Chondrocyte (in vitro differentiated cells): ENCODE results near the gene COA1. TPM values are rescaled to one million over a fixed set of nuclear protein-coding genes. Genes with fewer than 3 reads are reported as not detected.
"Not testable (repeated sequence)": the region's sequence is repeated elsewhere in the genome, so short reads cannot be mapped to it uniquely, and the experiment has no call there.

Experiments
- DNase-seq: peaks from one replicate; pipeline ENCODE4 v3.0.0; 2021; ENCODE audit warnings: mixed read lengths, low spot score
- H3K27ac Mint-ChIP-seq: one replicate; pipeline ENCODE4 v1.8.0; 2021; ENCODE audit warnings: mild to moderate bottlenecking, moderate library complexity, mixed read lengths; ENCODE audit not compliant: unreplicated experiment
- H3K27me3 Mint-ChIP-seq: 2 replicates; pipeline ENCODE4 v1.8.0; 2021; ENCODE audit warnings: low read depth, mixed read lengths
- H3K36me3 Mint-ChIP-seq: 2 replicates; pipeline ENCODE4 v1.8.0; 2021; ENCODE audit warnings: low read depth, mixed read lengths
- H3K4me1 Mint-ChIP-seq: 2 replicates; pipeline ENCODE4 v1.8.0; 2021; ENCODE audit warnings: low read depth, mild to moderate bottlenecking, mixed read lengths
- H3K4me3 Mint-ChIP-seq: one replicate; pipeline ENCODE4 v1.8.0; 2021; ENCODE audit warnings: mild to moderate bottlenecking, moderate library complexity, mixed read lengths; ENCODE audit not compliant: unreplicated experiment
- H3K9me3 Mint-ChIP-seq: 2 replicates; pipeline ENCODE4 v1.8.0; 2021; ENCODE audit warnings: low read depth, mixed read lengths
- total RNA-seq: library from RNA; stranded (reverse); gene quantifications from 3 replicates; pipeline ENCODE4 v1.2.1, GENCODE V29; 2021
- TF ChIP-seq, protein P1 (sequence below): fragments of 200-600 bp; sonication (generic); IDR thresholded peaks from 2 replicates; pipeline ENCODE4 v1.5.0; 2021; ENCODE audit warnings: antibody characterized with exemption, mild to moderate bottlenecking, moderate library complexity

Gene COA1
- total RNA-seq, 1 donor from 2014 or later: 33.5 TPM

DNA sequence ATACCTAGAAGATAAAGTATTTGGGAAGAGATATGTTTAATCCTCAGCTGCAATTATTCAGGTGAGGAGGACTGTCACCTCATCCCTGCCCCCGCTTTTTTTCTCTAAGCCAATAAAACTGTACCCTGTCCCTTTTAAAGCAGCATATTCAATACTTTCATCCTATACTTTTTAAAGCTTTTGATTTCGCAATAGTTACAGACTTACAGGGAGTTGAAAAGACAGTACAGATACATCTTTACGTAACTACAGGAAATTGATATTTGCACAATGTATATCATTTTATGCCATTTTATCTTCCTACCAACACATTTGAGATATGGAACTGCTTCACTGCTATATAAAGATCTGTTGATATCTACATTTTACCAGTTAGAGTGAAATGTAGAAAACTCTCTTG, 98.8 kb downstream of the COA1 start:
- Mint-ChIP-seq H3K36me3 (peaks cover 30% of the 10 kb centered on the region), H3K4me3 (no peak overlapping the region), H3K4me1 (peaks cover 36% of the 10 kb centered on the region), H3K9me3 (no peaks in the 10 kb centered on the region), H3K27me3 (no peaks in the 10 kb centered on the region), H3K27ac (no peak overlapping the region)
- TF ChIP-seq, protein P1, sequence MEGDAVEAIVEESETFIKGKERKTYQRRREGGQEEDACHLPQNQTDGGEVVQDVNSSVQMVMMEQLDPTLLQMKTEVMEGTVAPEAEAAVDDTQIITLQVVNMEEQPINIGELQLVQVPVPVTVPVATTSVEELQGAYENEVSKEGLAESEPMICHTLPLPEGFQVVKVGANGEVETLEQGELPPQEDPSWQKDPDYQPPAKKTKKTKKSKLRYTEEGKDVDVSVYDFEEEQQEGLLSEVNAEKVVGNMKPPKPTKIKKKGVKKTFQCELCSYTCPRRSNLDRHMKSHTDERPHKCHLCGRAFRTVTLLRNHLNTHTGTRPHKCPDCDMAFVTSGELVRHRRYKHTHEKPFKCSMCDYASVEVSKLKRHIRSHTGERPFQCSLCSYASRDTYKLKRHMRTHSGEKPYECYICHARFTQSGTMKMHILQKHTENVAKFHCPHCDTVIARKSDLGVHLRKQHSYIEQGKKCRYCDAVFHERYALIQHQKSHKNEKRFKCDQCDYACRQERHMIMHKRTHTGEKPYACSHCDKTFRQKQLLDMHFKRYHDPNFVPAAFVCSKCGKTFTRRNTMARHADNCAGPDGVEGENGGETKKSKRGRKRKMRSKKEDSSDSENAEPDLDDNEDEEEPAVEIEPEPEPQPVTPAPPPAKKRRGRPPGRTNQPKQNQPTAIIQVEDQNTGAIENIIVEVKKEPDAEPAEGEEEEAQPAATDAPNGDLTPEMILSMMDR: no peak
- DNase-seq: no peak

DNA sequence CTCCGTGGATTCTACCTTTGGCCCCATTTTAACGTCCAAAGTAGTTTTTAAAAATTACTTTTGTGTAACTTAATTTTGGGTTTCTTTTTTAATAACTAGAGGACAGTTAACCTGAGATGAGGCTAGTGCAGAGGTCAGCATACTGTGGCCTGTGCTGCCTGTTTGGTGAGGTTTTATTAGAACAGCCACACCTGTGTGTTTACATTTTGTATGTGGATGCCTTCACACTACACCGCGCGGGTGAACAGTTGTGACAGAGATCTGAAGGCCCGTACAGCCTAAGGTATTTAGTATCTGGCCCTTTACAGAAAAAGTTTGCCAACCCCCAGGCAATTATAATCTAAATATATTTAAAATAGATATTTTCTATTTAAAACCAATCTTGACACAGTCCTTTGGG, 99.5 kb downstream of the COA1 start:
- Mint-ChIP-seq H3K4me3 (no peak overlapping the region), H3K36me3 (peaks cover 33% of the 10 kb centered on the region), H3K27me3 (no peaks in the 10 kb centered on the region), H3K27ac (no peak overlapping the region), H3K4me1 (peaks cover 39% of the 10 kb centered on the region), H3K9me3 (no peaks in the 10 kb centered on the region)
- TF ChIP-seq, protein P1: no peak
- no peak for DNase-seq

DNA sequence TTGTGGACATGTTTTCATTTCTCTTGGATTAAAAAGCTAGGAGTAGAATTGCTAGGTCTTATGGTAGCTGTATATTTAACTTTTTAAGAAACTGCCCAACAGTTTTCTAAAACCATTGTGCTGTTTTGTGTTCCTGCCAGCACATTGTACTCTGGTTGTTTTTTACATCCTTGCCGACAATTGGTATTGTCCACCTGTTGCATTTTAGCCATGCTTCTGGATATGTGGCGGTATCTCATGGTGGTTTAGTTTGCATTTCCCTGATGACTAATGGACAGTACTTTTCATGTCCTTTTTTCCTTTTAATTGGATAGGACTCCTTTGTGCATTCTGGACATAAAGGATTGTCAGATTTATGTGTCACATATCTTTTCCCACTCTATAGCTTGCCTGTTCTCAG, 100.9 kb downstream of the COA1 start:
- H3K9me3 Mint-ChIP-seq: no peaks in the 10 kb centered on the region
- no peak for DNase-seq
- H3K4me1 Mint-ChIP-seq: peaks cover 52% of the 10 kb centered on the region
- TF ChIP-seq, protein P1: no peak
- no peak overlapping the region for H3K4me3 Mint-ChIP-seq
- peaks cover 35% of the 10 kb centered on the region for H3K36me3 Mint-ChIP-seq
- H3K27me3 Mint-ChIP-seq: no peaks in the 10 kb centered on the region
- H3K27ac Mint-ChIP-seq: no peak overlapping the region

DNA sequence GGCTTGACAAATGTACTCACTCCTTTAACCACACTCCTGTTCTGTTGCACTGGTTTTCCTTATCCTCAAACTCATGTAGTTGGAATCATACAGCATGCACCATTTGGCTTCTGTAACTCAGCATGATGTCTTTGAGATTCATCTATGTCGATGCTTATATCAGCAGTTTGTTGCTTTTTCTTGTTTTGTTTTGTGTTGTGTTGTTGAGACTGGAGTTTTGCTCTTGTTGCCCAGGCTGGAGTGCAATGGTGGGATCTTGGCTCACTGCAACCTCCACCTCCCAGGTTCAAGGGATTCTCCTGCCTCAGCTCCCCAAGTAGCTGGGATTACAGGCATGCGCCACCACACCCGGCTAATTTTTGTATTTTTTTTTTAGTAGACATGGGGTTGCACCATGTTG, 101.5 kb downstream of the COA1 start:
- H3K9me3 Mint-ChIP-seq: not testable (repeated sequence)

DNA sequence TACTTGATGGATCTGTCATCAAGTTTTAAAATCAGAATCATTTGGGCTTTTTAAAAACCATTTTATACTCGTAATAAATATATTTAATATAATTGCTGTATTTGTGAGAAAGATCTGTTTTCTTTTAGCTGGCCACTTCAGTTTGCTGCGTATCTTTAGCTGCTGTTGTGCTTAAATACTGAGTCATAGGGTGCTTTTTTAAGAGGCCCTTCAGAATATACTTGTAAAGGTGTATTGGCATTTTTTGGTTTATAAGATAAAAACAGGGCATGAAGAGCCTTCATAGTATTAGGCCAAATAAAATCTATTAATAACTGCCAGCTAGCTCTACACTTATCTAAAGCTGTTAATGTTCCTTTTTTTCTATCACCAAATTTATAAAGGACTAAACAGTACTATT, 102.6 kb downstream of the COA1 start:
- Mint-ChIP-seq H3K27ac (no peak overlapping the region), H3K27me3 (no peaks in the 10 kb centered on the region), H3K9me3 (no peaks in the 10 kb centered on the region), H3K4me1 (peaks cover 63% of the 10 kb centered on the region), H3K4me3 (no peak overlapping the region), H3K36me3 (peaks cover 29% of the 10 kb centered on the region)
- TF ChIP-seq, protein P1: no peak
- DNase-seq: no peak

More for the DNA sequence above, 101.5 kb downstream of the COA1 start:
- H3K27me3 Mint-ChIP-seq, H3K4me3 Mint-ChIP-seq, H3K27ac Mint-ChIP-seq, DNase-seq: not testable (repeated sequence)
- H3K36me3 Mint-ChIP-seq: peaks cover 35% of the 10 kb centered on the region
- H3K4me1 Mint-ChIP-seq: peaks cover 56% of the 10 kb centered on the region

DNA sequence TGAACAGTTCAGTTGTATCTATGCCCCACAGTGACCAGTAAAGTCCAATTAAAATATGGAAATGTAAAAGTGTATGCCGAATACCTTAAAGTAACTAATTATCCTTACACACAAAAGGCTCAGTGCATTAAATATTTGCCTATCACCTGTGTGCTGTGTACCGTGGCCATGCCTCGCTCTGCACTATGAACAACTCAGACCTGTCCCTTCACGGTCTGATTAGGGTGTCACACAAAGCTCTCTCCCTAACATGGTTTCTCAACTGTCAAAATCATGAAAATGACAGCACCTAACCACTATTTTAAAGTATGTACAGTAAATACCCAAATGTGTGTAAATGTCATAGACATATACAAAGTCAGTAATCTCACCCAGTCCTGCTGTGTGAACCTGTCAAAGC, 103.3 kb downstream of the COA1 start:
- Mint-ChIP-seq H3K27ac (no peak overlapping the region), H3K27me3 (no peaks in the 10 kb centered on the region), H3K9me3 (no peaks in the 10 kb centered on the region), H3K4me3 (no peak overlapping the region), H3K4me1 (peaks cover 63% of the 10 kb centered on the region), H3K36me3 (peaks cover 25% of the 10 kb centered on the region)
- DNase-seq: no peak
- TF ChIP-seq, protein P1: no peak
